IMR-90 (cell line): ENCODE measurements around the gene TXNRD1. TPM values are rescaled to one million over a fixed set of nuclear protein-coding genes. Genes with fewer than 3 reads are reported as not detected.
A peak's percentile ranks its signal among the peaks of the same experiment; 100 is the strongest.

Source experiments
- ATAC-seq: fragments of 200-7000 bp; cut with Tn5 transposase; 2 replicates; pipeline ENCODE4 v1.9.1; 2020; ENCODE audit warnings: low read depth, mild to moderate bottlenecking, moderate library complexity
- BruUV-seq: library from RNA; stranded (reverse); fragments of 400-500 nt; replicated peaks from 2 replicates; lab custom pipeline; 2021; lab: Mats Ljungman, UMichigan
- CTCF ChIA-PET: fragments of 300-600 bp; formaldehyde crosslinking; extraction: SDS; loops from one replicate; lab custom pipeline; 2021; ENCODE audit warnings: antibody characterized with exemption; lab: Yijun Ruan, JAX
- POLR2A ChIA-PET: fragments of 300-600 bp; sonication (Branson Sonifier 250); formaldehyde crosslinking; loops from one replicate; lab custom pipeline; 2022; ENCODE audit warnings: antibody characterized with exemption; ENCODE audit not compliant: unreplicated experiment; lab: Charles Lee
- DNase-seq: peaks from one replicate; pipeline ENCODE4 v3.0.0; 2013
- H2AFZ ChIP-seq: replicated peaks from 2 replicates; pipeline ENCODE3; 2013; ENCODE audit warnings: low read length, mild to moderate bottlenecking; ENCODE audit not compliant: poor library complexity
- H2AK5ac ChIP-seq: 2 replicates; pipeline ENCODE4 v1.6.1; 2013; ENCODE audit warnings: low read depth, low read length, inconsistent platforms
- H2AK9ac ChIP-seq: replicated peaks from 2 replicates; pipeline ENCODE3; 2013; ENCODE audit warnings: mild to moderate bottlenecking, low read depth, low read length, moderate library complexity; ENCODE audit not compliant: poor library complexity
- H2BK120ac ChIP-seq: 2 replicates; pipeline ENCODE4 v1.6.1; 2013; ENCODE audit warnings: low read depth, low read length, inconsistent platforms
- H2BK15ac ChIP-seq: 3 replicates; pipeline ENCODE4 v1.6.1; 2013; ENCODE audit warnings: low read depth, low read length, inconsistent platforms
- H2BK20ac ChIP-seq: 2 replicates; pipeline ENCODE4 v1.6.1; 2013; ENCODE audit warnings: low read depth, mild to moderate bottlenecking, inconsistent platforms, low read length, moderate library complexity
- H2BK5ac ChIP-seq: 2 replicates; pipeline ENCODE4 v1.6.1; 2013; ENCODE audit warnings: mild to moderate bottlenecking, low read depth, low read length, inconsistent platforms; ENCODE audit not compliant: poor library complexity, severe bottlenecking
- H3K14ac ChIP-seq: replicated peaks from 2 replicates; pipeline ENCODE4 v1.6.1; 2013; ENCODE audit warnings: low read depth, low read length, inconsistent platforms
- H3K18ac ChIP-seq: 2 replicates; pipeline ENCODE4 v1.6.1; 2013; ENCODE audit warnings: low read depth, low read length, control low read depth
- H3K23ac ChIP-seq: 2 replicates; pipeline ENCODE4 v1.6.1; 2013; ENCODE audit warnings: low read depth, low read length, inconsistent platforms
- H3K27ac ChIP-seq: 2 replicates; pipeline ENCODE4 v1.5.1; 2013; ENCODE audit warnings: mild to moderate bottlenecking, control low read depth, low read length; ENCODE audit not compliant: insufficient read depth
- H3K27me3 ChIP-seq: 2 replicates; pipeline ENCODE4 v1.6.1; 2013; ENCODE audit warnings: low read length; ENCODE audit not compliant: control insufficient read depth, insufficient read depth
- H3K36me3 ChIP-seq: 2 replicates; pipeline ENCODE4 v1.6.1; 2013; ENCODE audit warnings: low read length, mixed read lengths; ENCODE audit not compliant: control insufficient read depth, insufficient read depth
- H3K4ac ChIP-seq: 2 replicates; pipeline ENCODE4 v1.6.1; 2013; ENCODE audit warnings: low read depth, low read length, inconsistent platforms
- H3K4me1 ChIP-seq: 2 replicates; pipeline ENCODE4 v1.6.1; 2013; ENCODE audit warnings: low read length, mixed read lengths; ENCODE audit not compliant: control insufficient read depth, insufficient read depth
- H3K4me2 ChIP-seq: 2 replicates; pipeline ENCODE4 v1.6.1; 2013; ENCODE audit warnings: low read depth, mild to moderate bottlenecking, control low read depth, low read length, moderate library complexity
- H3K4me3 ChIP-seq: 2 replicates; pipeline ENCODE4 v1.5.1; 2013; ENCODE audit warnings: low read depth, mild to moderate bottlenecking, control low read depth, low read length, moderate library complexity; ENCODE audit not compliant: insufficient read depth
- H3K56ac ChIP-seq: 2 replicates; pipeline ENCODE4 v1.6.1; 2013; ENCODE audit warnings: low read length, inconsistent platforms; ENCODE audit not compliant: insufficient read depth; ENCODE audit errors: extremely low read depth
- H3K79me1 ChIP-seq, 2 experiments: 2 replicates each; pipeline ENCODE4 v1.6.1; 2013; ENCODE audit warnings: low read length in 2 of 2, inconsistent platforms in 1 of 2, low read depth in 1 of 2
- H3K9ac ChIP-seq: 2 replicates; pipeline ENCODE4 v1.6.1; 2013; ENCODE audit warnings: low read depth, low read length, control low read depth
- H3K9me1 ChIP-seq: 2 replicates; pipeline ENCODE4 v1.6.1; 2013; ENCODE audit warnings: low read length, inconsistent platforms; ENCODE audit not compliant: insufficient read depth
- H3K9me3 ChIP-seq: 2 replicates; pipeline ENCODE4 v1.6.1; 2013; ENCODE audit warnings: low read length; ENCODE audit not compliant: control insufficient read depth, insufficient read depth
- H4K20me1 ChIP-seq: 2 replicates; pipeline ENCODE4 v1.6.1; 2013; ENCODE audit warnings: low read length, inconsistent platforms; ENCODE audit not compliant: insufficient read depth
- H4K5ac ChIP-seq: 2 replicates; pipeline ENCODE4 v1.6.1; 2013; ENCODE audit warnings: mild to moderate bottlenecking, low read depth, low read length, control low read depth
- H4K8ac ChIP-seq, 2 experiments: 2 replicates each; pipeline ENCODE4 v1.6.1; 2013; ENCODE audit warnings: low read depth in 2 of 2, low read length in 2 of 2, control low read depth in 1 of 2, inconsistent platforms in 1 of 2
- H4K91ac ChIP-seq: 2 replicates; pipeline ENCODE4 v1.6.1; 2013; ENCODE audit warnings: low read depth, low read length, inconsistent platforms; ENCODE audit not compliant: insufficient read depth
- BHLHE40 ChIP-seq: fragments of 150-350 bp; IDR thresholded peaks from 2 replicates; pipeline ENCODE4 v1.6.1; 2016; ENCODE audit warnings: mild to moderate bottlenecking, low read depth, low read length
- CEBPB ChIP-seq: IDR thresholded peaks from 2 replicates; pipeline ENCODE4 v1.6.1; 2012; ENCODE audit warnings: low read depth, low read length, improper control_type of control experiment
- ELK1 ChIP-seq: fragments of 150-350 bp; IDR thresholded peaks from 2 replicates; pipeline ENCODE4 v1.6.1; 2016; ENCODE audit warnings: low read depth, mild to moderate bottlenecking, low read length, moderate library complexity, borderline replicate concordance
- FOS ChIP-seq: fragments of 150-350 bp; IDR thresholded peaks from 2 replicates; pipeline ENCODE4 v1.6.1; 2016; ENCODE audit warnings: low read depth, low read length
- MXI1 ChIP-seq: IDR thresholded peaks from 2 replicates; pipeline ENCODE4 v1.6.1; 2012; ENCODE audit warnings: low read depth, mild to moderate bottlenecking, low read length, moderate library complexity, borderline replicate concordance
- NFE2L2 ChIP-seq: fragments of 150-350 bp; IDR thresholded peaks from 2 replicates; pipeline ENCODE4 v1.6.1; 2016; ENCODE audit warnings: low read depth, mild to moderate bottlenecking, low read length
- POLR2A ChIP-seq: IDR thresholded peaks from 2 replicates; pipeline ENCODE4 v1.6.1; 2012; ENCODE audit warnings: mild to moderate bottlenecking, low read depth, low read length
- RAD21 ChIP-seq: IDR thresholded peaks from 2 replicates; pipeline ENCODE4 v1.6.1; 2012; ENCODE audit warnings: low read length, improper control_type of control experiment
- RCOR1 ChIP-seq: IDR thresholded peaks from 2 replicates; pipeline ENCODE4 v1.6.1; 2012; ENCODE audit warnings: mild to moderate bottlenecking, low read length, improper control_type of control experiment; ENCODE audit not compliant: insufficient replicate concordance
- RFX5 ChIP-seq: IDR thresholded peaks from 2 replicates; pipeline ENCODE4 v1.8.0; 2012; ENCODE audit warnings: low read depth, mild to moderate bottlenecking, low read length, moderate library complexity
- USF2 ChIP-seq: fragments of 150-350 bp; IDR thresholded peaks from 2 replicates; pipeline ENCODE4 v1.6.1; 2017; ENCODE audit warnings: mild to moderate bottlenecking, antibody characterized with exemption, low read length, low read depth
- dilution Hi-C: fragments of 300-500 bp; cut with HindIII; formaldehyde crosslinking; loops from one replicate; pipeline ENCODE4 v1.14.3; 2018; ENCODE audit warnings: low sequenced_read_pairs; ENCODE audit not compliant: unreplicated experiment
- in situ Hi-C: fragments of 300-500 bp; cut with MboI; formaldehyde crosslinking; loops from 3 replicates; pipeline ENCODE4 v1.14.3; 2019; ENCODE audit warnings: low sequenced_read_pairs, inconsistent platforms, mixed read lengths
- intact Hi-C: fragments of 100-400 bp; cut with micrococcal nuclease; formaldehyde crosslinking; loops from 2 replicates; pipeline ENCODE4 v1.10.0; 2022
- polyA plus RNA-seq, 3 experiments: library from polyadenylated mRNA; depleted of rRNA; stranded (reverse); fragments of >200 nt; gene quantifications; 2 replicates each; pipeline ENCODE4 v1.2.3, GENCODE V29; 2012; ENCODE audit warnings: low replicate concordance in 1 of 3
- total RNA-seq: library from RNA; depleted of rRNA; stranded (reverse); fragments of >200 nt; gene quantifications from 2 replicates; pipeline ENCODE4 v1.2.3, GENCODE V29; 2012

The TXNRD1 gene
- total and polyA plus RNA-seq, 2 of the 4 experiments (the other 2 are of a cell fraction) = 379 to 582 TPM

- TF ChIP-seq USF2 = no peak
These were observed 60.9 kb downstream of the TXNRD1 start (continued) for GRCh38 chr12:104276273-104277131.

GRCh38 chr12:104279164-104279563 lies 63.6 kb downstream of the TXNRD1 start:
- Histone ChIP-seq H3K4me2 (peak overlapping the region; percentile 36; the same call in 1 of the 2 replicates), H3K18ac (peak overlapping the region; percentile 66; the same call in 1 of the 2 replicates), H3K56ac (no peak overlapping the region), H2BK15ac (peak overlapping the region; percentile 78), H4K20me1 (no peaks in the 10 kb centered on the region), H4K8ac (peak overlapping the region; percentile 3 to 84; a peak in 2 of 4 replicates), H2AFZ (no peak overlapping the region), H3K9me3 (no peaks in the 10 kb centered on the region; the same call in 1 of the 2 replicates), H4K91ac (peak overlapping the region; percentile 48; the same call in 1 of the 2 replicates), H2AK9ac (no peak overlapping the region), H3K36me3 (no peaks in the 10 kb centered on the region), H3K4ac (peak overlapping the region; percentile 93), H3K4me1 (peaks cover 15% of the 10 kb centered on the region), H3K9ac (no peak overlapping the region), H3K9me1 (0 out of 2 replicates have a peak, but pooled peaks cover 5% of the 10 kb centered on the region), H3K27me3 (no peaks in the 10 kb centered on the region), H3K27ac (peak overlapping the region; percentile 57; the same call in 1 of the 2 replicates), H2BK5ac (peak overlapping the region; percentile 75), H2BK120ac (peak overlapping the region; percentile 97), H3K4me3 (peak overlapping the region; percentile 7; the same call in 1 of the 2 replicates), H3K14ac (peak overlapping the region; percentile 96), H2BK20ac (peak overlapping the region; percentile 95), H3K23ac (peak overlapping the region; percentile 87), H3K79me1 (peaks cover 14 to 33% of the 10 kb centered on the region in 2 experiments), H4K5ac (peak overlapping the region; percentile 45; the same call in 1 of the 2 replicates), H2AK5ac (peak overlapping the region; percentile 92)
- dilution Hi-C loops (no loop called here), intact Hi-C loops (loop anchor here (5.0 kb wide), 1 partner anchor 42 kb away; no protein-coding TSS in a partner anchor), in situ Hi-C loops (no loop called here)
- DNase-seq (no peak), ATAC-seq (no peak)
- POLR2A ChIA-PET = no interaction called here
- TF ChIP-seq BHLHE40 (no peak), RCOR1 (no peak), ELK1 (no peak), POLR2A (no peak), MXI1 (no peak), FOS (no peak), CEBPB (no peak), NFE2L2 (no peak), RFX5 (no peak), RAD21 (no peak)
- no TSS peak for BruUV-seq
- CTCF ChIA-PET = no interaction called here
